Gastrocnemius medialis (tissue), 4 donors: Measurements from ENCODE around the gene AKAP12. TPM values are rescaled to one million over a fixed set of nuclear protein-coding genes. Genes with fewer than 3 reads are reported as not detected.

ENCODE experiments used
- ATAC-seq, 2 donors: fragments of 150-250 bp; one replicate each; pipeline ENCODE4 v1.9.1; 2016
- DNase-seq, 2 donors: peaks; one replicate each; pipeline ENCODE4 v3.0.0-alpha.2; 2019
- H3K27ac ChIP-seq, 4 donors: fragments of 200-600 bp; sonication (generic); 1 replicate in 1 of 4; 2 replicates in 3 of 4; pipeline ENCODE4 v1.5.1; 2016 to 2018; ENCODE audit warnings: mild to moderate bottlenecking in 2 of 4, moderate library complexity in 1 of 4
- H3K27me3 ChIP-seq, 3 donors: fragments of 200-600 bp; sonication (generic) in 2 of 3; 1 replicate in 1 of 3; 2 replicates in 2 of 3; pipeline versions ENCODE4 v1.5.1 to v1.6.0; 2016 to 2019; ENCODE audit warnings: mild to moderate bottlenecking in 1 of 3, moderate library complexity in 1 of 3
- H3K36me3 ChIP-seq, 2 donors: fragments of 200-600 bp; sonication (generic) in 1 of 2; one replicate each; pipeline ENCODE4 v1.5.1; 2017 to 2018
- H3K4me1 ChIP-seq, 2 donors: fragments of 200-600 bp; sonication (generic) in 1 of 2; one replicate each; pipeline ENCODE4 v1.5.1; 2016 to 2017; ENCODE audit warnings: mild to moderate bottlenecking in 2 of 2
- H3K4me3 ChIP-seq, 4 donors: fragments of 200-600 bp; sonication (generic) in 3 of 4; 1 replicate in 1 of 4; 2 replicates in 3 of 4; pipeline ENCODE4 v1.5.1; 2016 to 2019; ENCODE audit warnings: mild to moderate bottlenecking in 2 of 4
- H3K9me3 ChIP-seq, 3 donors: fragments of 200-600 bp; sonication (generic) in 2 of 3; 1 replicate in 1 of 3; 2 replicates in 2 of 3; pipeline ENCODE4 v1.5.1; 2016 to 2019
- POLR2A ChIP-seq, 2 donors: fragments of 450-650 bp; IDR thresholded peaks; one replicate each; pipeline ENCODE4 v1.6.1; 2017; ENCODE audit warnings: antibody characterized with exemption in 2 of 2, mild to moderate bottlenecking in 2 of 2, moderate library complexity in 2 of 2
- in situ Hi-C, 4 donors: fragments of 200-750 bp; cut with MboI; loops; one replicate each; pipeline versions ENCODE4 v1.15.0 to v1.8.0; 2017; ENCODE audit warnings: low sequenced_read_pairs in 4 of 4
- intact Hi-C: fragments of 100-400 bp; cut with DNase I; formaldehyde crosslinking; loops from one replicate; pipeline ENCODE4 v1.15.1; 2023; ENCODE audit warnings: low total_unique reads
- total RNA-seq, 4 donors: library from RNA; depleted of rRNA; stranded (reverse); fragments of >200 nt; gene quantifications; one replicate each; pipeline versions ENCODE4 v1.1.0 to v1.2.3, GENCODE V29; 2016
- TF ChIP-seq, protein P1 (sequence below), 5 experiments: fragments of 450-650 bp in 3 of 5; fragments of 200-600 bp in 2 of 5; sonication (generic) in 2 of 5; IDR thresholded peaks in 4 of 5; conservative IDR thresholded peaks in 1 of 5; 1 replicate in 4 of 5; 2 replicates in 1 of 5; pipeline ENCODE4 v1.5.1; 2016 to 2019; ENCODE audit warnings: antibody characterized with exemption in 5 of 5, mild to moderate bottlenecking in 3 of 5, moderate library complexity in 3 of 5

AKAP12 gene
- 10 to 100 TPM in 2 of 4 donors, 1 to 10 TPM in 2; 6.4 to 17.3 (median 9.8) TPM for total RNA-seq

DNA sequence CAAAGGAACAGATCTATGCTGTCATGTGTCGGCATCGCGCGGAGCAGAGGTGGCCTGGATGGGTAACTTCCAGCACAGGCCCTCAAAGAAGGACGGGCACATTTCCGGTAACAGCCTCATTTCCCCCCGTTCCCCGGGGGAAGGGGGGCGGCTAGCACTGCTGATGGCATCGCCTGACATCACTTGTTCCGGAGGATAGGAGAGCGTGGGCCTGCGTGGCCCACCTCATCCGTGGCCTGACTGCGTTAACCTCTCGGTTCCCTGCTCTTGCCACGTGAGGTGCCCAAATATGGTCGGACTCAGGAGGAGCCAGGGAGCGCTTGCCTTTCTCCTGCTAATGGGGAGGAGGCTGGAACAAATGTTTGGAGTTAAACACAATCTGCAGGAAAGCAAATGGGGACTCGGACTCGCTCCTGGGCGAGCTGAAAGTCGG is at the start of gene AKAP12:
TSS of gene AKAP12 (plus strand) at position 365 of the 433 bp plus-strand sequence. CDS start 596 bp downstream, outside the sequence.
- H3K4me3 ChIP-seq: peak within 1 kb of the TSS; percentile 60 to 71 (median 66)
- peak within 1 kb of the TSS; percentile 72 to 82 (median 78) for H3K27ac ChIP-seq
- no peaks in the 10 kb centered on the region for H3K36me3 ChIP-seq
- intact Hi-C loops (loop anchor here (1.0 kb wide), 1 partner anchor 85 kb away; no protein-coding TSS in a partner anchor), in situ Hi-C loops (no loop called here)
- peaks cover 5 to 8% of the 10 kb centered on the region in 2 donors for H3K4me1 ChIP-seq
- TF ChIP-seq, protein P1, sequence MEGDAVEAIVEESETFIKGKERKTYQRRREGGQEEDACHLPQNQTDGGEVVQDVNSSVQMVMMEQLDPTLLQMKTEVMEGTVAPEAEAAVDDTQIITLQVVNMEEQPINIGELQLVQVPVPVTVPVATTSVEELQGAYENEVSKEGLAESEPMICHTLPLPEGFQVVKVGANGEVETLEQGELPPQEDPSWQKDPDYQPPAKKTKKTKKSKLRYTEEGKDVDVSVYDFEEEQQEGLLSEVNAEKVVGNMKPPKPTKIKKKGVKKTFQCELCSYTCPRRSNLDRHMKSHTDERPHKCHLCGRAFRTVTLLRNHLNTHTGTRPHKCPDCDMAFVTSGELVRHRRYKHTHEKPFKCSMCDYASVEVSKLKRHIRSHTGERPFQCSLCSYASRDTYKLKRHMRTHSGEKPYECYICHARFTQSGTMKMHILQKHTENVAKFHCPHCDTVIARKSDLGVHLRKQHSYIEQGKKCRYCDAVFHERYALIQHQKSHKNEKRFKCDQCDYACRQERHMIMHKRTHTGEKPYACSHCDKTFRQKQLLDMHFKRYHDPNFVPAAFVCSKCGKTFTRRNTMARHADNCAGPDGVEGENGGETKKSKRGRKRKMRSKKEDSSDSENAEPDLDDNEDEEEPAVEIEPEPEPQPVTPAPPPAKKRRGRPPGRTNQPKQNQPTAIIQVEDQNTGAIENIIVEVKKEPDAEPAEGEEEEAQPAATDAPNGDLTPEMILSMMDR (IDR thresholded peaks at IDR 0.05 in 4 of 5, conservative IDR thresholded peaks at IDR 0.05 in 1 of 5): no peak
- TF ChIP-seq POLR2A (IDR thresholded peaks at IDR 0.05): no peak
- ATAC-seq (peak; percentile 42 to 57), DNase-seq (peak; percentile 6 to 14)
- H3K27me3 ChIP-seq: peaks cover 3 to 31% (median 18%) of the 10 kb centered on the region in 3 donors
- H3K9me3 ChIP-seq: no peaks in the 10 kb centered on the region

- TF ChIP-seq POLR2A (IDR thresholded peaks at IDR 0.05): no peak
- Histone ChIP-seq H3K27me3 (no peaks in the 10 kb centered on the region), H3K4me1 (no peaks in the 10 kb centered on the region), H3K27ac (no peak overlapping the region), H3K36me3 (no peaks in the 10 kb centered on the region), H3K9me3 (no peaks in the 10 kb centered on the region), H3K4me3 (no peak overlapping the region)
- intact Hi-C loops: no loop called here
- DNase-seq (no peak), ATAC-seq (no peak)
- in situ Hi-C loops: no loop called here
These were observed 48.2 kb upstream of the AKAP12 start for GRCh38 chr6:151191527-151191926.

- intact Hi-C loops (no loop called here), in situ Hi-C loops (no loop called here)
- H3K27ac ChIP-seq: peak overlapping the region in 1 of 4 donors; percentile 28
- H3K4me1 ChIP-seq: no peaks in the 10 kb centered on the region
- no peak overlapping the region for H3K4me3 ChIP-seq
- no peaks in the 10 kb centered on the region for H3K36me3 ChIP-seq
- no peaks in the 10 kb centered on the region for H3K27me3 ChIP-seq
- no peak for TF ChIP-seq POLR2A (IDR thresholded peaks at IDR 0.05)
- TF ChIP-seq, protein P1 (IDR thresholded peaks at IDR 0.05 in 4 of 5, conservative IDR thresholded peaks at IDR 0.05 in 1 of 5): no peak
- DNase-seq (peak; percentile 18 to 62), ATAC-seq (peak; percentile 65 to 77)
- H3K9me3 ChIP-seq: no peaks in the 10 kb centered on the region
These were observed 43.2 kb upstream of the AKAP12 start for GRCh38 chr6:151196555-151196954.

DNA sequence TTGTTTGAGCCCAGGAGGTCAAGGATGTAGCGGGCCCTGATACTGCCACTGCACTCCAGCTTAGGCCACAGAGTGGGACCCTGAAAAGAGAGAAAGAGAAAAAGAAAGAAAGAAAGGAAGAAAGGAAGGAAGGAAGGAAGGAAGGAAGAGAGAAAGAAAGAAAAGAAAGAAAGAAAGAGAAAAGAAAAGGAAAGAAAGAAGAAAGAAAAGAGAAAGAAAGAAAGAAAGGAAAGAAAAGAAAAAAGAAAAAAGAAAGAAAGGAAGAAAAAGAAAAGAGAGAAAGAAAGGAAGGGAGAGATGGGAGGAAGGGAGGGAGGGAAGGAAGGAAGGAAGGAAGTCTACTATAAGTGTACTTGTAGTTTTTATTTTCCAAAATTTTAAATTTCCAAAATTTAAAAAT is 42.2 kb upstream of the AKAP12 start:
- H3K27ac ChIP-seq: no peak overlapping the region
- TF ChIP-seq, protein P1 (IDR thresholded peaks at IDR 0.05 in 4 of 5, conservative IDR thresholded peaks at IDR 0.05 in 1 of 5): no peak
- TF ChIP-seq POLR2A (IDR thresholded peaks at IDR 0.05): no peak
- intact Hi-C loops: no loop called here
- in situ Hi-C loops: no loop called here
- no peaks in the 10 kb centered on the region for H3K4me1 ChIP-seq
- DNase-seq (no peak), ATAC-seq (no peak)
- no peaks in the 10 kb centered on the region for H3K36me3 ChIP-seq
- H3K4me3 ChIP-seq: no peak overlapping the region
- H3K27me3 ChIP-seq: no peaks in the 10 kb centered on the region
- no peaks in the 10 kb centered on the region for H3K9me3 ChIP-seq

- Histone ChIP-seq H3K27me3 (no peaks in the 10 kb centered on the region), H3K36me3 (no peaks in the 10 kb centered on the region), H3K4me1 (no peaks in the 10 kb centered on the region), H3K9me3 (no peaks in the 10 kb centered on the region), H3K27ac (no peak overlapping the region), H3K4me3 (no peak overlapping the region)
- ATAC-seq: no peak
- no peak for TF ChIP-seq POLR2A (IDR thresholded peaks at IDR 0.05)
- TF ChIP-seq, protein P1 (IDR thresholded peaks at IDR 0.05 in 4 of 5, conservative IDR thresholded peaks at IDR 0.05 in 1 of 5): no peak
- DNase-seq: no peak
- intact Hi-C loops (no loop called here), in situ Hi-C loops (no loop called here)
These were observed 39.8 kb upstream of the AKAP12 start for GRCh38 chr6:151199991-151200390.
